Hepatocyte (in vitro differentiated cells): ENCODE data around the gene PCSK6. TPM values are rescaled to one million over a fixed set of nuclear protein-coding genes. Genes with fewer than 3 reads are reported as not detected.

Experiments used
- DNase-seq: peaks from one replicate; pipeline ENCODE4 v3.0.0-alpha.2; 2016; ENCODE audit warnings: low spot score
- H2AFZ ChIP-seq: fragments of 200-600 bp; sonication (generic); 2 replicates; pipeline ENCODE4 v1.6.0; 2016; ENCODE audit warnings: antibody characterized with exemption, mild to moderate bottlenecking
- H3K27ac ChIP-seq: fragments of 200-600 bp; sonication (generic); 2 replicates; pipeline ENCODE4 v1.5.1; 2016; ENCODE audit warnings: mild to moderate bottlenecking
- H3K27me3 ChIP-seq: fragments of 200-600 bp; sonication (generic); 2 replicates; pipeline ENCODE4 v1.6.1; 2016
- H3K36me3 ChIP-seq: fragments of 200-600 bp; sonication (generic); replicated peaks from 2 replicates; pipeline ENCODE4 v1.5.1; 2016; ENCODE audit warnings: low read depth; ENCODE audit not compliant: insufficient read depth
- H3K4me1 ChIP-seq: fragments of 200-600 bp; sonication (generic); 2 replicates; pipeline ENCODE4 v1.5.1; 2016; ENCODE audit warnings: mild to moderate bottlenecking, moderate library complexity; ENCODE audit not compliant: insufficient read depth
- H3K4me2 ChIP-seq: fragments of 200-600 bp; sonication (generic); 2 replicates; pipeline ENCODE4 v1.6.0; 2016
- H3K4me3 ChIP-seq: fragments of 200-600 bp; sonication (generic); 2 replicates; pipeline ENCODE4 v1.5.1; 2016; ENCODE audit warnings: mild to moderate bottlenecking
- H3K79me2 ChIP-seq: fragments of 200-600 bp; sonication (generic); 2 replicates; pipeline ENCODE4 v1.6.0; 2017; ENCODE audit warnings: mild to moderate bottlenecking
- H3K9me2 ChIP-seq: fragments of 200-600 bp; sonication (generic); replicated peaks from 2 replicates; pipeline ENCODE4 v1.6.0; 2017; ENCODE audit warnings: mild to moderate bottlenecking; ENCODE audit not compliant: insufficient read depth
- H3K9me3 ChIP-seq: fragments of 200-600 bp; sonication (generic); 2 replicates; pipeline ENCODE4 v1.5.1; 2016; ENCODE audit warnings: low read depth, mild to moderate bottlenecking
- H4K20me1 ChIP-seq: fragments of 200-600 bp; sonication (generic); 2 replicates; pipeline ENCODE4 v1.6.0; 2016; ENCODE audit warnings: mild to moderate bottlenecking; ENCODE audit not compliant: insufficient read depth, poor library complexity, severe bottlenecking
- CTCF ChIP-seq: fragments of 200-600 bp; sonication (generic); IDR thresholded peaks from 2 replicates; pipeline ENCODE4 v1.5.1; 2016; ENCODE audit warnings: antibody characterized with exemption, mild to moderate bottlenecking; ENCODE audit not compliant: poor library complexity
- EZH2 ChIP-seq: fragments of 200-600 bp; sonication (generic); IDR thresholded peaks from 2 replicates; pipeline ENCODE4 v1.6.1; 2016; ENCODE audit warnings: antibody characterized with exemption, mild to moderate bottlenecking, borderline replicate concordance
- EZH2phosphoT487 ChIP-seq: fragments of 200-600 bp; sonication (generic); IDR thresholded peaks from one replicate; pipeline ENCODE4 v1.6.1; 2018; ENCODE audit warnings: antibody characterized with exemption, mild to moderate bottlenecking, low read depth, moderate library complexity; ENCODE audit not compliant: unreplicated experiment, severe bottlenecking
- WGBS: methylation state at CpG from one replicate; pipeline ENCODE4 v1.1.6; 2016; ENCODE audit warnings: low lambda C conversion rate; ENCODE audit errors: missing lambda C conversion rate; 5-methylcytosine and 5-hydroxymethylcytosine counted together
- polyA plus RNA-seq: library from polyadenylated mRNA; unstranded; fragments of >200 nt; fragmentation: Nextera tagmentation; extraction: Ambion mirVana; gene quantifications from 2 replicates; pipeline ENCODE4 v1.2.1, GENCODE V29; 2016
- total RNA-seq: library from RNA; depleted of rRNA; stranded (reverse); fragments of >200 nt; gene quantifications from 2 replicates; pipeline ENCODE4 v1.2.3, GENCODE V29; 2014

PCSK6 gene
- total and polyA plus RNA-seq, 2 experiments from 2014 or later: 31.7 to 40.5 TPM

- Histone ChIP-seq H3K79me2 (no peaks in the 10 kb centered on the region), H3K9me2 (no peaks in the 10 kb centered on the region), H4K20me1 (no peaks in the 10 kb centered on the region), H3K27ac (no peak overlapping the region), H3K36me3 (no peaks in the 10 kb centered on the region), H3K27me3 (no peaks in the 10 kb centered on the region), H3K4me3 (no peak overlapping the region), H3K4me2 (no peak overlapping the region), H3K9me3 (no peaks in the 10 kb centered on the region), H3K4me1 (peaks cover 4% of the 10 kb centered on the region), H2AFZ (no peak overlapping the region)
- TF ChIP-seq EZH2phosphoT487 (no peak), CTCF (no peak), EZH2 (no peak)
- 93% methylated on average over 21 of the region's 23 CpGs for whole genome bisulfite sequencing
- DNase-seq: no peak
Measured at GRCh38 chr15:101355678-101356464, 133.6 kb downstream of the PCSK6 start.

- WGBS: 91% methylated on average over 5 of the region's 5 CpGs
- H3K9me2 ChIP-seq: no peaks in the 10 kb centered on the region
- peaks cover 4% of the 10 kb centered on the region for H3K4me1 ChIP-seq
- H3K36me3 ChIP-seq: no peaks in the 10 kb centered on the region
- H3K9me3 ChIP-seq: no peaks in the 10 kb centered on the region
- no peak overlapping the region for H3K27ac ChIP-seq
- DNase-seq: no peak
- no peaks in the 10 kb centered on the region for H3K79me2 ChIP-seq
- no peak overlapping the region for H3K4me2 ChIP-seq
- no peaks in the 10 kb centered on the region for H4K20me1 ChIP-seq
- no peaks in the 10 kb centered on the region for H3K27me3 ChIP-seq
- no peak overlapping the region for H3K4me3 ChIP-seq
- H2AFZ ChIP-seq: no peak overlapping the region
- TF ChIP-seq CTCF: no peak
- no peak for TF ChIP-seq EZH2phosphoT487
- TF ChIP-seq EZH2: no peak
Measured at GRCh38 chr15:101354891-101355623, 134.4 kb downstream of the PCSK6 start.

GRCh38 chr15:101353240-101353639, 136.3 kb downstream of the PCSK6 start:
- no peak overlapping the region for H2AFZ ChIP-seq
- TF ChIP-seq EZH2 (no peak), CTCF (no peak), EZH2phosphoT487 (no peak)
- WGBS: 95% methylated on average over 7 of the region's 7 CpGs

More at GRCh38 chr15:101353240-101353639, 136.3 kb downstream of the PCSK6 start:
- Histone ChIP-seq H3K9me2 (no peaks in the 10 kb centered on the region), H3K9me3 (no peaks in the 10 kb centered on the region), H3K4me1 (peaks cover 3% of the 10 kb centered on the region), H3K27me3 (no peaks in the 10 kb centered on the region), H4K20me1 (no peaks in the 10 kb centered on the region), H3K79me2 (no peaks in the 10 kb centered on the region), H3K27ac (no peak overlapping the region), H3K4me2 (no peak overlapping the region), H3K36me3 (no peaks in the 10 kb centered on the region), H3K4me3 (no peak overlapping the region)
- DNase-seq: no peak
